HG02885 (cell line): ENCODE data around the gene TENM4.
A peak's percentile ranks its signal among the peaks of the same experiment; 100 is the strongest.

Source experiments
- ATAC-seq: cut with Tn5 transposase; IDR thresholded peaks from one replicate; pipeline ENCODE4 v1.9.1; 2021; ENCODE audit warnings: mild to moderate bottlenecking; ENCODE audit not compliant: unreplicated experiment, poor library complexity

TENM4 gene

GRCh38 chr11:79314906-79315689, 125.7 kb downstream of the TENM4 start:
- ATAC-seq: no peak

DNA sequence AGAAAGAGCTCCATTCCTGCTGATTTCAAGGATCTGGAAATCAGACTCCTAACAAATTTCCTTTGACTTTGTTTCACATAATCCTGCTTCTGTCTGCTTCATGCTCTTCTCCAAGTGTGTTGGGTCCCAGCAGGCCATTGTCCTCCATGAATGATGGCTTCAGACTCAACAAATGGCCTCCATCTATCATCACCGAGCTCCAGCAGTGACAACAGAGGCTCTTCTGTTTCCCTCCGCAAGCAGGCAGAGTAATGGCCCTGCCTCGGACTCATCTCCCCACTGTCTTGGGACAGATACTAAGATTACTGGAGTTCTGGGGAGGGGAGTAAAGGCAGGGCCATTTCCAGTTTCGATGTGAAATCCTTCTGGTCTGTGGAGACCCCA, 127.3 kb downstream of the TENM4 start:
- ATAC-seq: no peak

DNA sequence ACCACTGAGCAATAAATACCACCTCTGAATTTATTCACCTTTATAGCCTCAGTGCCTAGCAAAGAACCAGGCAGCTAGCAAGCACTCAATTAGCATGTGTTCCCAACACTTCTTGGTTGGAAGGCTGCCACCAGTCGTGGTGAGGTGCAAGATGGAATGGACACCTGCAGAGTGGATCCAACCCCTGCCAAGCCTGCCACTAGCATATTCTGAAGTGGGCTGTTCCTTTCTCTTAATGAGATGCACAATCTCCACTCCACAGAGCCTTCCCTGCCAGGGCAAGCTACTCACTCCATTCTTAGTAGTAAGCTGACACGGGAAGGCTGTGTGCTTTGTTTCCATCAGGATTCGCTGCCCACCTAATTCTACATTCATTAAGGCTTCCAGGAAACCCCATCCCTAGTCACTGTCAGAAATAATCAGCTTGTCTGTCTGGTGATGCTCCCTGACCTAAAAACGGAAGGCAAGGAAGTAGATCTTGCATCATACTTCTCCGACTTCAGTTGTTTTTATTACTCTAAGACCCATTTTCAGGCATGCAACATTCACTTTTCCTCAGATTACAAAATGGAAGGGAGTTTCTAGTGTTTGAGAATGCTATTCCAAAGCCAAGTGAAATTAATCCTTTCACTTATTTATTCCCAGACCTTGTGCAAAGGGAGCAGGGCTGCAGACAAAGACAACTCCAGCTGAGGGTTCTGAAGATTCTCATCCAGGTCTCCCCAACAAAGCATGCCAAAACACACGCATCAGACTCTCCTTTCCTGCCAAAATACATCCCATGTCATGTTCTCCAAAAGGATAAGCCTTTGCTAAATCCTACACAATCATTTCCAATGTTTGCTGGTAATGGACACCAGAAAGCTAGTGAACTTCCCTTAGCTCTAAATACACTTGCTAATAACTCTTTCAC, 128.0 kb downstream of the TENM4 start:
- no peak for ATAC-seq

DNA sequence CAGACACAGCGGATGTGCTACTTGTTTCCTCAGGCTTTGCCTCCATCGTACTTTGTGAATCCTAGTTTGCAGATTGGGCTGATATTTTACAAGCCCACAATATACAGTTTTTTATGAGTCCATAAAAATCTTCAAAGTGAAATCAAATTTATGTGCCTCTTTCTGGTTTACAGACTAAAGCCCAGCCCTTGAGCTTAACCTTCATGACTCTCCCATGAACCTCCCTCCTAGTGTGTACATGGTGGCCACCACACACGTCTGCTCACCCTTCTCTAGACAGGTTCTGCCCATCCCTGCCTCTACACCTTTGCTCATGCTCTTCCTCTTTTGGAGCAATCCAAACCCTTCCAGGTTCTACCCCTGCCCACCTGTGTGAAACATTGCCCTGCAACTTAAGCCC, 129.4 kb downstream of the TENM4 start:
- ATAC-seq: no peak

DNA sequence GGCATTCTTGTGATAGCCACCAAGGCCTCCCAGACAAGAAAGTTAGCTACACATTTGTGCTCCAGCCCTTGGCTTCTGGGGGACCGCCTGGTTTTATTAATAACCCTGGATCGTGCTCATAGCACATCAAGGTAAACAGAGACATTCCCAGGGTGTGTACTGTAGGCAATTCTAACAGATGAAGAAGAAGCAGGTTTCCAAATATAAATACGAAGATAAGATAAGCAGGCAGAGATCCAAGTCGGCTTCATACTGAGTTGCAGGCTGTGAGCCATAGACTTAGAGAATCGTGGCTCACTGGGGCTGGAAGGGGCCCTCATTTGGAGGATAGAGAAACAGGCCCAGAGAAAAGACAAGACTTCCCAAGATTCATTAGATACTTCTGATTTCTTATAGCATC, 131.4 kb downstream of the TENM4 start:
- ATAC-seq: no peak

DNA sequence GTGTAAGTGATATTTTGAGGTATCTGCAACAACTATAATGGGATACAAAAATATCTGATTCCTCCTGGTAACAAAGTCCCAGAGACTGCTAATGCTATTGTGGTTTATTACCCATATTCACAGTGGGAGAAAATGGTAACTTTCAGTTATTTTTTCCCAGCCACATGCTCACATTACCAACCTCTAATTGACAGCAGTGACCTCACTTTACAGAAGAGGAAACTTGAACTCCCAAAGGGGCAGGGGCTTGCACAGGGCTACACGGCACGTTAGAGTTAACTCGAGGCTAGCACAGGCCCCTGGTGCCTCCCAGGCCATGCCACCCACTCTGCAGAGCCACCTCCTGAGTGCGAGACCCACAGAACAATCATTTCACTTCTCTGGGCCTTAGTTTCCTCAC, 132.4 kb downstream of the TENM4 start:
- ATAC-seq: no peak

DNA sequence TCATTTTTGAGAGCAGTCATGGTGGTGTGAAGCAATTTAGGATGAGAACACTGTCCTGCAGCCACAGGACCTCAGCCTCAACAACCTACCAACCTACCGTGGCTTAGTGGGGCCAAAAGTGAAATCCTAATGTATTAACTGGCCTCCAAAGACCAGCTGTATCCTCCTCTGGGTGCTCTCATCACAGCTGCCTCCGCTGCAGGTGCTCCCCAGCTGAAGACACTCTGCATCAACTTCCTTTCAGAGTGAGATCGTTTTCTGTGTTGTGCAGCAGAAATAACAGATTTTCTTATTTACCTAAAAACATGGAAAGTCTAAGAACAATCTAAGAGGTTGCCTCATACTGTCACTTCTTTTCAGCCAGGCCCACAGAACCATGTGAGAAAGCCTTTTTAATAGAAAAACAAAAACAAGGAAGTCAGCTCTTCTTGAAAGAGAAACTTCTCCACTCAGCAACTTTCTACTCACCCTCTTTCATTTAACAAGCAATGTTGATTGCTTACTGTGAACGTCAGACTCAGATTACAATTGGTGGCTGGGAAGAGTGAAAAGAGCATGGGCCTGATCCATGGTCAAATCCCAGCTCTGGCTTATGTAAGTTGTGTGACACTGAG, 136.1 kb downstream of the TENM4 start:
- ATAC-seq: peak; percentile 57

- no peak for ATAC-seq
Measured at GRCh38 chr11:79296141-79296540, 144.7 kb downstream of the TENM4 start.

- no peak for ATAC-seq
Measured at GRCh38 chr11:79294845-79295731, 145.7 kb downstream of the TENM4 start.

DNA sequence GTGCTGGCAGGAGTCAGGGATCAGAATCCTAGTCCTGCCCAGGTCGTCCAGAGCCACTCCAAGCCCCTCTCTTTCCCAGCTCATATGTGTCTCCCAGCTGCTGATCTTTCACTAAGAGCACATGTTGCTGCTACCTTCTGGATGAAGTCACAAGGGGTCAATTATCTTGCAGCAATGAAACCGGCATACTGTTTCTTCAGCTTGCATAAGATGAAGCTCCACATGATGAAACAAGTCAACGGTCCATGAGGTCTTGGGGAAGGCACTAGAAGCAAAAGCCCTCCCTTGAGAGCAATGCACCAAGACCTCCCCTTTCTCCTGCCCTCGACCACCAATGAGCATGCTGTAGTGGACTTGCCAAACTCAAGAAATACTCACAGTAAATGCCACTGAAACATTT, 148.9 kb downstream of the TENM4 start:
- ATAC-seq: no peak

DNA sequence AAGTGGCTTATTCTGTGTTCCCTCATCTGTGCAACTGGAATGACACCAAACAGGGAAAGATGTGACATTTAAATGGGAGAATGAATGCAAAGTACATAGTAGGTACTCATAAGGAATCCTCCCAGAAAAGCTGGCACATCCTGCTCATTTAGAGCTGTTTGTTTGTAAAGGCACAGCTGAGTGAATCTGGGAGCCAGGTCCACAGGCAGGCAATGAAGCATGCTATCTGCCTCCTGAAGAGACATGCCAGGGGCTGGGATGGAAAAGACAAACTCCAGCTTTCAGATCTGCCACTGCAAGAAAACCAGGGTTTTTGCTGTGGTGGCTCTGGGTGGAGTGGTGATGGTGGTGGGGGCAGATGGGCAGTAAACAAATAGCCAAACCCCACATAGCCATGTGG, 150.1 kb downstream of the TENM4 start:
- no peak for ATAC-seq

GRCh38 chr11:79287952-79288351, 152.9 kb downstream of the TENM4 start:
- no peak for ATAC-seq

- no peak for ATAC-seq
Measured at GRCh38 chr11:79285756-79286155, 155.1 kb downstream of the TENM4 start.

- no peak for ATAC-seq
Measured at GRCh38 chr11:79276736-79277325, 164.0 kb downstream of the TENM4 start.

DNA sequence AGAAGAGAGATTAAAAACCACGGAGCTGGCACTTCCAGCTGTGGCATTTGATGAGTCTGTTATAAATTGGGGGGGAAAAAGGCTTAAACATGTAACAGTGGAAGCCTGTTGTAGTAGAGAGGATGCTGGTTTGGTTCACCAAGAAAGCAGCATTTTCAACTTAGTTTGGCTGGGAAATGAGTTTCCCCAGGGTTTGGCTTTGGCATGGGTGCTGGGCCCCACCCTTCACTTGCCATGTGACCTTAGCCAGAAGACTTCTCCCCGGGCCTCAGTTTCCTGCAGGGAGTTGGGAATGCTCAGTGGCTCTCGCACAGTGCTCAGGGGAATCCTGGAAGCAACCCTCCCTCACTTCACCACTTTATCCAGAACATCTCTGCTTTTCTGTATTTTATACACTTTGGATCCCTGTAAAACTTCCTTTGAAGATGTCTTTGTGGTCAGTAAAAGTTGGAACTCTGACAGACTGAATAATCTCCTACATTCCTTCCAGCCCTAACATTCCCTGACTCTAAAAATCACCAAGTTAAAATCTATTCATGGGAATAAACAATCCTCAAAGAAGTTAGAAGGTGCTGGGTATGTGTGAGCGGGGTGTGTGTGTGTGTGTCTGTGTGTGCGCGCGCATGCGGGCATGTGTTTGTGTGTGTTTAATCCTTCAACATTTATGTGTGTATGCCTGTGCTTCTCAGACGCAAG, 166.0 kb downstream of the TENM4 start:
- no peak for ATAC-seq

DNA sequence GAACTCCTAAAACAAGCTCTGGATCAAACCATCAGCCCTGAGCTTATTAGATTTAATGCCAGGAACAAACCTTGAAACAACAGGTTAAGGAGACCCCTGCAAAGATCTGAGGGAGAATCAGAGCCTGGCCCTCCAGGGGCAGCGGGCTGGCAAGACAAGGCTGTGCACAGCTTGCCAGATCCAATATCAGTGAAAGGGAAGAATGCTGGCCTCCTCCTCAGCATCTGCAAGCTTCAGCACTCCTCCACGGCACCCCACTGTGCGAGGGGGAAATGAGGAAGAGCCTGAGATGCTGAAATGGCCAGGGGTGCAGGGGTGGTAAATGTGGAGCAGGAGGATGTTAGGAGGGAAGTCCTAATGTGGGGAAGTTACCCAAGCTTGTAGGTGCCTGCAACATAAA, 167.0 kb downstream of the TENM4 start:
- no peak for ATAC-seq

- no peak for ATAC-seq
Measured at GRCh38 chr11:79269611-79270307, 171.1 kb downstream of the TENM4 start.

DNA sequence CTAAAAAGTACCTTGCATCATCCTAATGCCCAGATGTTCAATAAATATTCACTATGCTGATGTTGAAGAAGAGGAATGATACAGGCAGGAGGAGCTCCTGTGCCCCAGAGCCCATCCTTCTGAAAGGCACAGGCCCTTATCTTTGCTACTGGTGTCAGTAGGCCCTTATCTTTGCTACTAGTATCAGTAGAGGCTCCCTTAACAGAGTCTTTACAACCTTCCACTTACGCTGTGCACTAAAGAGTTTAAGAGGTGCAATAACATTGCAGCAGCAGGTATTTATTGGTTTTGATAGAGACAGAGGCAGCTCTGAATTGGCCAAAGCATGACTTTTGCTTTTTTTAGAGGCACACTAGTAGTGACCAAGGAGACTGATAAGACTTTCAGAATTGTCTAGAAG, 174.4 kb downstream of the TENM4 start:
- ATAC-seq: no peak
